Measurements from ENCODE around the gene CD28.
"Not testable (repeated sequence)": the region's sequence is repeated elsewhere in the genome, so short reads cannot be mapped to it uniquely, and the experiment has no call there.

CD28 gene

GRCh38 chr2:203758841-203759689, 52.6 kb downstream of the CD28 start:
- DNase-seq (ENCODE audit: low spot score in 2 of 2) (no peak), ATAC-seq (ENCODE audit: low read depth) (no peak)
- peaks cover 2% of the 10 kb centered on the region for H3K36me3 Mint-ChIP-seq
- peaks cover 9% of the 10 kb centered on the region for H3K9me3 Mint-ChIP-seq
- no peaks in the 10 kb centered on the region for H3K4me1 Mint-ChIP-seq
- peaks cover 9% of the 10 kb centered on the region for H3K27me3 Mint-ChIP-seq
- H3K4me3 Mint-ChIP-seq, result no peak overlapping the region
- no peak overlapping the region for H3K27ac Mint-ChIP-seq

- H3K4me1 Mint-ChIP-seq, result no peaks in the 10 kb centered on the region
- H3K36me3 Mint-ChIP-seq, result peaks cover 2% of the 10 kb centered on the region
- peaks cover 10% of the 10 kb centered on the region for H3K27me3 Mint-ChIP-seq
- peaks cover 9% of the 10 kb centered on the region for H3K9me3 Mint-ChIP-seq
- H3K4me3 Mint-ChIP-seq, result no peak overlapping the region
- DNase-seq (ENCODE audit: low spot score in 2 of 2), result no peak
- no peak for ATAC-seq (ENCODE audit: low read depth)
- H3K27ac Mint-ChIP-seq, result no peak overlapping the region
Measured at GRCh38 chr2:203759690-203760365, 53.4 kb downstream of the CD28 start.

GRCh38 chr2:203761121-203761520, 54.7 kb downstream of the CD28 start:
- Mint-ChIP-seq H3K27me3 (peaks cover 11% of the 10 kb centered on the region), H3K27ac (no peak overlapping the region), H3K4me3 (no peak overlapping the region), H3K9me3 (peaks cover 9% of the 10 kb centered on the region), H3K4me1 (no peaks in the 10 kb centered on the region), H3K36me3 (peaks cover 2% of the 10 kb centered on the region)
- DNase-seq (ENCODE audit: low spot score in 2 of 2) (no peak), ATAC-seq (ENCODE audit: low read depth) (no peak)

- Mint-ChIP-seq H3K9me3 (no peaks in the 10 kb centered on the region), H3K27me3 (peaks cover 11% of the 10 kb centered on the region), H3K36me3 (peaks cover 2% of the 10 kb centered on the region), H3K4me3 (no peak overlapping the region), H3K4me1 (no peaks in the 10 kb centered on the region), H3K27ac (no peak overlapping the region)
- no peak for ATAC-seq (ENCODE audit: low read depth)
- DNase-seq (ENCODE audit: low spot score in 2 of 2), result no peak
Measured at GRCh38 chr2:203763241-203763937, 57.0 kb downstream of the CD28 start.

- DNase-seq (ENCODE audit: low spot score in 2 of 2), result no peak
- no peak overlapping the region for H3K27ac Mint-ChIP-seq
Measured at GRCh38 chr2:203763938-203764664, 57.7 kb downstream of the CD28 start.

GRCh38 chr2:203772456-203773165, 66.2 kb downstream of the CD28 start:
- Mint-ChIP-seq H3K9me3 (no peaks in the 10 kb centered on the region), H3K27ac (no peak overlapping the region), H3K4me1 (no peaks in the 10 kb centered on the region), H3K4me3 (no peak overlapping the region), H3K27me3 (peaks cover 8% of the 10 kb centered on the region), H3K36me3 (no peaks in the 10 kb centered on the region)
- ATAC-seq (ENCODE audit: low read depth) (no peak), DNase-seq (ENCODE audit: low spot score in 2 of 2) (no peak)

More at GRCh38 chr2:203763938-203764664, 57.7 kb downstream of the CD28 start:
- Mint-ChIP-seq H3K36me3 (no peaks in the 10 kb centered on the region), H3K9me3 (no peaks in the 10 kb centered on the region), H3K27me3 (peaks cover 9% of the 10 kb centered on the region), H3K4me1 (no peaks in the 10 kb centered on the region), H3K4me3 (no peak overlapping the region)
- ATAC-seq (ENCODE audit: low read depth), result no peak

- DNase-seq (ENCODE audit: low spot score in 2 of 2), result no peak
- H3K36me3 Mint-ChIP-seq, result no peaks in the 10 kb centered on the region
- ATAC-seq (ENCODE audit: low read depth), result no peak
- no peak overlapping the region for H3K27ac Mint-ChIP-seq
- no peaks in the 10 kb centered on the region for H3K4me1 Mint-ChIP-seq
- no peaks in the 10 kb centered on the region for H3K9me3 Mint-ChIP-seq
- no peak overlapping the region for H3K4me3 Mint-ChIP-seq
- peaks cover 8% of the 10 kb centered on the region for H3K27me3 Mint-ChIP-seq
Measured at GRCh38 chr2:203774760-203775159, 68.3 kb downstream of the CD28 start.

GRCh38 chr2:203775684-203776083, 69.2 kb downstream of the CD28 start:
- H3K4me3 Mint-ChIP-seq, result no peak overlapping the region
- H3K9me3 Mint-ChIP-seq, result peaks cover 1% of the 10 kb centered on the region
- H3K4me1 Mint-ChIP-seq, result no peaks in the 10 kb centered on the region
- no peaks in the 10 kb centered on the region for H3K36me3 Mint-ChIP-seq
- H3K27ac Mint-ChIP-seq, result no peak overlapping the region
- ATAC-seq (ENCODE audit: low read depth) (no peak), DNase-seq (ENCODE audit: low spot score in 2 of 2) (no peak)
- H3K27me3 Mint-ChIP-seq, result peaks cover 8% of the 10 kb centered on the region

GRCh38 chr2:203777030-203777429, 70.6 kb downstream of the CD28 start:
- no peak for ATAC-seq (ENCODE audit: low read depth)
- Mint-ChIP-seq H3K36me3 (no peaks in the 10 kb centered on the region), H3K4me3 (no peak overlapping the region), H3K4me1 (no peaks in the 10 kb centered on the region), H3K9me3 (peaks cover 1% of the 10 kb centered on the region), H3K27me3 (peaks cover 8% of the 10 kb centered on the region), H3K27ac (no peak overlapping the region)
- no peak for DNase-seq (ENCODE audit: low spot score in 2 of 2)

- not testable (repeated sequence) for H3K4me3 Mint-ChIP-seq; H3K27me3 Mint-ChIP-seq; H3K9me3 Mint-ChIP-seq; H3K27ac Mint-ChIP-seq; ATAC-seq (ENCODE audit: low read depth); H3K4me1 Mint-ChIP-seq; DNase-seq (ENCODE audit: low spot score in 2 of 2); H3K36me3 Mint-ChIP-seq
Measured at GRCh38 chr2:203779477-203780073, 73.1 kb downstream of the CD28 start.

GRCh38 chr2:203780231-203780630, 73.8 kb downstream of the CD28 start:
- H3K36me3 Mint-ChIP-seq, result no peaks in the 10 kb centered on the region
- H3K4me1 Mint-ChIP-seq, result no peaks in the 10 kb centered on the region
- DNase-seq (ENCODE audit: low spot score in 2 of 2) (no peak), ATAC-seq (ENCODE audit: low read depth) (no peak)
- H3K4me3 Mint-ChIP-seq, result no peak overlapping the region
- no peak overlapping the region for H3K27ac Mint-ChIP-seq
- peaks cover 1% of the 10 kb centered on the region for H3K9me3 Mint-ChIP-seq
- H3K27me3 Mint-ChIP-seq, result peaks cover 6% of the 10 kb centered on the region

- DNase-seq (ENCODE audit: low spot score in 2 of 2) (no peak), ATAC-seq (ENCODE audit: low read depth) (no peak)
- Mint-ChIP-seq H3K4me3 (no peak overlapping the region), H3K27ac (no peak overlapping the region), H3K9me3 (peaks cover 1% of the 10 kb centered on the region), H3K4me1 (no peaks in the 10 kb centered on the region), H3K36me3 (no peaks in the 10 kb centered on the region), H3K27me3 (peaks cover 6% of the 10 kb centered on the region)
Measured at GRCh38 chr2:203781151-203781550, 74.7 kb downstream of the CD28 start.
